Fibroblast of lung (primary cell): ENCODE results near the gene MAP2K5. TPM values are rescaled to one million over a fixed set of nuclear protein-coding genes. Genes with fewer than 3 reads are reported as not detected.

Experiments
- DNase-seq, 2 donors: peaks; one replicate each; pipeline versions ENCODE4 v3.0.0 to v3.0.0-alpha.2; 2010; ENCODE audit warnings: low read depth in 2 of 2
- H2AFZ ChIP-seq: 2 replicates; pipeline ENCODE4 v1.5.1; 2012; ENCODE audit warnings: low read length, control low read depth, inconsistent platforms
- H3K27ac ChIP-seq: 2 replicates; pipeline ENCODE4 v1.5.1; 2011; ENCODE audit warnings: low read length, control low read depth; ENCODE audit not compliant: insufficient read depth
- H3K27me3 ChIP-seq: 2 replicates; pipeline ENCODE4 v1.5.1; 2011; ENCODE audit warnings: mild to moderate bottlenecking, low read length; ENCODE audit not compliant: control insufficient read depth, insufficient read depth
- H3K36me3 ChIP-seq: 2 replicates; pipeline ENCODE4 v1.5.1; 2011; ENCODE audit warnings: low read length; ENCODE audit not compliant: control insufficient read depth, insufficient read depth
- H3K4me1 ChIP-seq: 2 replicates; pipeline ENCODE4 v1.5.1; 2011; ENCODE audit warnings: low read length; ENCODE audit not compliant: control insufficient read depth, insufficient read depth; ENCODE audit errors: extremely low read depth
- H3K4me2 ChIP-seq: 2 replicates; pipeline ENCODE4 v1.5.1; 2011; ENCODE audit warnings: low read length, control low read depth; ENCODE audit not compliant: insufficient read depth; ENCODE audit errors: extremely low read depth
- H3K4me3 ChIP-seq, 4 experiments: fragments of 200-600 bp in 1 of 4; sonication (generic) in 1 of 4; replicated peaks in 1 of 4; 2 replicates each; pipeline ENCODE4 v1.5.1; 2011 to 2016; ENCODE audit warnings: low read length in 4 of 4, low read depth in 3 of 4, mild to moderate bottlenecking in 3 of 4, control low read depth in 2 of 4, inconsistent platforms in 1 of 4, mixed read lengths in 1 of 4; ENCODE audit not compliant: insufficient read depth in 1 of 4; ENCODE audit errors: control extremely low read depth in 1 of 4
- H3K79me2 ChIP-seq: 2 replicates; pipeline ENCODE4 v1.5.1; 2012; ENCODE audit warnings: mild to moderate bottlenecking, low read length, inconsistent platforms; ENCODE audit not compliant: control insufficient read depth, insufficient read depth
- H3K9ac ChIP-seq: 2 replicates; pipeline ENCODE4 v1.5.1; 2011; ENCODE audit warnings: mild to moderate bottlenecking, low read length, control low read depth; ENCODE audit not compliant: insufficient read depth
- H3K9me3 ChIP-seq: 2 replicates; pipeline ENCODE4 v1.5.1; 2012; ENCODE audit warnings: low read depth, low read length; ENCODE audit not compliant: control insufficient read depth, insufficient read depth
- H4K20me1 ChIP-seq: 2 replicates; pipeline ENCODE4 v1.5.1; 2011; ENCODE audit warnings: low read length; ENCODE audit not compliant: control insufficient read depth, insufficient read depth; ENCODE audit errors: extremely low read depth
- EZH2 ChIP-seq: IDR thresholded peaks from 2 replicates; pipeline ENCODE4 v1.5.1; 2012; ENCODE audit warnings: low read length, control low read depth, mild to moderate bottlenecking; ENCODE audit errors: missing control alignments
- polyA plus RNA-seq, 2 donors: library from polyadenylated mRNA; depleted of rRNA in 1 of 2; stranded (reverse) in 1 of 2; unstranded in 1 of 2; fragments of >200 nt; gene quantifications; 2 replicates each; pipeline ENCODE4 v1.2.1, GENCODE V29; 2011 to 2012; ENCODE audit warnings: missing spikeins in 1 of 2
- total RNA-seq: library from RNA; depleted of rRNA; stranded (reverse); fragments of >200 nt; gene quantifications from 2 replicates; pipeline ENCODE4 v1.2.1, GENCODE V29; 2014
- TF ChIP-seq, protein P1 (sequence below), 2 donors: IDR thresholded peaks in 1 of 2; conservative IDR thresholded peaks in 1 of 2; 1 replicate in 1 of 2; 2 replicates in 1 of 2; pipeline ENCODE4 v1.5.1; 2011 to 2012; ENCODE audit warnings: low read length in 2 of 2, control low read depth in 1 of 2, inconsistent platforms in 1 of 2, low read depth in 1 of 2, mild to moderate bottlenecking in 1 of 2

Gene MAP2K5
- total and polyA plus RNA-seq, 2 donors (not counting 1 experiment from before 2014, with no cell fraction given): 5.7 to 10.2 TPM

DNA sequence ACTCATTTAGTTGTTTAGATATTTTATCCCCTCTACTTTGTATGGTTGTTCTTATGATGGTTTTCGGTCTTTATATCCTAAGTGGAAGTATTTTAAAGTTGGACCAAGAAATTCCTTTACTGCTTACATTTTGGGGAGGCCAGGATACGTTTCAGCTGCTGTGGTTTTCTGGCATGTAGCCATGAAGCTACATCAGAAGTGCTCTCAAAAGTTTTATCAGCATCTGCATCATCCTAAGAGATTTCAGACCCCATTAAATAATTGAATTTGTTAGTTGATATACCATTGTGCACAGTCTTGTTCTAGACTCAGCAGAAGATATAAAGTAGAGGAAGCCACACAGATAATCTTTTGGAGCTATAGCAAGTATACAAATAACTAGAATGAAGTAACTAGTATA lies 232.7 kb downstream of the MAP2K5 start:
- no peak overlapping the region for H3K9ac ChIP-seq
- no peaks in the 10 kb centered on the region for H3K79me2 ChIP-seq
- no peaks in the 10 kb centered on the region for H3K27me3 ChIP-seq
- TF ChIP-seq EZH2: no peak
- TF ChIP-seq, protein P1, sequence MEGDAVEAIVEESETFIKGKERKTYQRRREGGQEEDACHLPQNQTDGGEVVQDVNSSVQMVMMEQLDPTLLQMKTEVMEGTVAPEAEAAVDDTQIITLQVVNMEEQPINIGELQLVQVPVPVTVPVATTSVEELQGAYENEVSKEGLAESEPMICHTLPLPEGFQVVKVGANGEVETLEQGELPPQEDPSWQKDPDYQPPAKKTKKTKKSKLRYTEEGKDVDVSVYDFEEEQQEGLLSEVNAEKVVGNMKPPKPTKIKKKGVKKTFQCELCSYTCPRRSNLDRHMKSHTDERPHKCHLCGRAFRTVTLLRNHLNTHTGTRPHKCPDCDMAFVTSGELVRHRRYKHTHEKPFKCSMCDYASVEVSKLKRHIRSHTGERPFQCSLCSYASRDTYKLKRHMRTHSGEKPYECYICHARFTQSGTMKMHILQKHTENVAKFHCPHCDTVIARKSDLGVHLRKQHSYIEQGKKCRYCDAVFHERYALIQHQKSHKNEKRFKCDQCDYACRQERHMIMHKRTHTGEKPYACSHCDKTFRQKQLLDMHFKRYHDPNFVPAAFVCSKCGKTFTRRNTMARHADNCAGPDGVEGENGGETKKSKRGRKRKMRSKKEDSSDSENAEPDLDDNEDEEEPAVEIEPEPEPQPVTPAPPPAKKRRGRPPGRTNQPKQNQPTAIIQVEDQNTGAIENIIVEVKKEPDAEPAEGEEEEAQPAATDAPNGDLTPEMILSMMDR (conservative IDR thresholded peaks at IDR 0.05 in 1 of 2, IDR thresholded peaks at IDR 0.05 in 1 of 2; ENCODE audit: low read depth in 1 of 2, low read length in 2 of 2): no peak
- peak in 1 of 2 donors; percentile 22 for DNase-seq
- H3K36me3 ChIP-seq: no peaks in the 10 kb centered on the region
- no peak overlapping the region for H2AFZ ChIP-seq
- H3K4me1 ChIP-seq: no peaks in the 10 kb centered on the region
- H4K20me1 ChIP-seq: no peaks in the 10 kb centered on the region
- H3K4me3 ChIP-seq: no peak overlapping the region
- no peaks in the 10 kb centered on the region for H3K9me3 ChIP-seq
- H3K4me2 ChIP-seq: no peak overlapping the region
- no peak overlapping the region for H3K27ac ChIP-seq

DNA sequence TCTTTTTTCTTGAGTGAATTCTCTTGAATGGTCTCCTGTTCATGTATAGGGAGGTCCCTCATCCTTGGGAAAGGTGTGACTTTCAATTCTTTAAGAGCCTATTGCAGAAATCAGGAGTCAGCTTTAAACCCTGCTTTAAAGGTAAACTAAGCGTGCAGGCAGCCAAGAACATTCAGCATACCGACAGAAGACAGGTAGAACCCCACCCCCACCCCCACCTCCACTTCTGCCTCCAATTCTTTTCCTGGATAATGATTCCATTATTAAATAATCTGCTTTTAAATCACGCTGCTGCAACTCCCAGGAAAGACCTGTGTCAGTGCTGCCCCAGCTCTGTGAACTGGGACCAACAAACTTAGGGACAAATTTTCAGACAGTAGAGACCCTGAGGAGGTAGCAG lies 233.5 kb downstream of the MAP2K5 start:
- Histone ChIP-seq H3K79me2 (no peaks in the 10 kb centered on the region), H2AFZ (no peak overlapping the region), H3K27me3 (no peaks in the 10 kb centered on the region), H4K20me1 (no peaks in the 10 kb centered on the region), H3K4me2 (no peak overlapping the region), H3K4me3 (no peak overlapping the region), H3K27ac (no peak overlapping the region), H3K9ac (no peak overlapping the region), H3K4me1 (no peaks in the 10 kb centered on the region), H3K9me3 (no peaks in the 10 kb centered on the region), H3K36me3 (no peaks in the 10 kb centered on the region)
- DNase-seq: no peak
- TF ChIP-seq, protein P1 (conservative IDR thresholded peaks at IDR 0.05 in 1 of 2, IDR thresholded peaks at IDR 0.05 in 1 of 2; ENCODE audit: low read depth in 1 of 2, low read length in 2 of 2): no peak
- TF ChIP-seq EZH2: no peak

DNA sequence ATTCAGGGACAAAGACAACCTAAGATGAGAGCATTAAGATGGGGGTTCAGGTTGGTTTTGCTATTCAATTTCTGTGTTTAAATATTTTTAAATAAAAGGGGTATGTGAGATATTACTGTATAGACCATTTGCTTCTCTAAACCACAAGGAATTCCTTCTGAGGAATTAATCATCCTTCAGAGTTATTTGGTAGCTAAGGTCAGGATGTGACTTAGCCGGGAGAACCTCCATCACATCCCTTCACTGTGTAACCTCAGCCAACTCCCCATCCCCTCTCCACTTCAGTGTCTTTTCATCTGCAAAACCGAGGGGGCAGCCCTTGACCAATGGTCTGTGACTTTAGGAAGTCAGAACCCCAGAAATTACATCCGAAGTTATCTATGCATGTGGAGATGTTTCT lies 234.1 kb downstream of the MAP2K5 start:
- no peaks in the 10 kb centered on the region for H3K79me2 ChIP-seq
- DNase-seq: peak in 1 of 2 donors; percentile 44
- no peaks in the 10 kb centered on the region for H3K36me3 ChIP-seq
- H3K27me3 ChIP-seq: no peaks in the 10 kb centered on the region
- H3K9ac ChIP-seq: no peak overlapping the region
- no peaks in the 10 kb centered on the region for H3K4me1 ChIP-seq
- no peak overlapping the region for H3K4me3 ChIP-seq
- no peaks in the 10 kb centered on the region for H3K9me3 ChIP-seq
- H3K27ac ChIP-seq: no peak overlapping the region
- no peak overlapping the region for H3K4me2 ChIP-seq
- no peak overlapping the region for H2AFZ ChIP-seq
- TF ChIP-seq, protein P1 (conservative IDR thresholded peaks at IDR 0.05 in 1 of 2, IDR thresholded peaks at IDR 0.05 in 1 of 2; ENCODE audit: low read depth in 1 of 2, low read length in 2 of 2): no peak
- no peak for TF ChIP-seq EZH2
- no peaks in the 10 kb centered on the region for H4K20me1 ChIP-seq
